Neuronal stem cell (in vitro differentiated cells): ENCODE measurements around the gene BMP8B.

Experiments
- DNase-seq: peaks from one replicate; pipeline ENCODE4 v3.0.0-alpha.2; 2013; ENCODE audit warnings: low spot score
- H2AFZ ChIP-seq: one replicate; pipeline ENCODE4 v1.6.1; 2013; ENCODE audit warnings: mild to moderate bottlenecking, low read length, inconsistent platforms
- H2AK5ac ChIP-seq: 2 replicates; pipeline ENCODE4 v1.6.1; 2013; ENCODE audit warnings: low read depth, mild to moderate bottlenecking, inconsistent platforms, low read length, moderate library complexity, mixed read lengths
- H2BK120ac ChIP-seq: 2 replicates; pipeline ENCODE4 v1.6.1; 2013; ENCODE audit warnings: low read depth, mild to moderate bottlenecking, inconsistent platforms, low read length, moderate library complexity, mixed read lengths
- H2BK12ac ChIP-seq: one replicate; pipeline ENCODE4 v1.6.1; 2013; ENCODE audit warnings: low read length, inconsistent platforms
- H2BK15ac ChIP-seq: 2 replicates; pipeline ENCODE4 v1.6.1; 2013; ENCODE audit warnings: mild to moderate bottlenecking, low read length, inconsistent platforms, mixed read lengths
- H2BK5ac ChIP-seq: one replicate; pipeline ENCODE4 v1.6.1; 2013; ENCODE audit warnings: inconsistent platforms, mild to moderate bottlenecking, low read length, moderate library complexity
- H3K14ac ChIP-seq: one replicate; pipeline ENCODE4 v1.6.1; 2013; ENCODE audit warnings: low read length, inconsistent platforms
- H3K18ac ChIP-seq: 2 replicates; pipeline ENCODE4 v1.6.1; 2013; ENCODE audit warnings: low read length, inconsistent platforms
- H3K23ac ChIP-seq: 2 replicates; pipeline ENCODE4 v1.6.1; 2013; ENCODE audit warnings: low read depth, mild to moderate bottlenecking, mixed read lengths, low read length, inconsistent platforms; ENCODE audit not compliant: poor library complexity
- H3K27ac ChIP-seq: replicated peaks from 3 replicates; pipeline ENCODE4 v1.5.1; 2013; ENCODE audit warnings: low read length, inconsistent platforms
- H3K27me3 ChIP-seq, 3 experiments: 2 replicates each; pipeline ENCODE4 v1.6.1; 2013; ENCODE audit warnings: low read length in 3 of 3, mild to moderate bottlenecking in 2 of 3, inconsistent platforms in 1 of 3, low read depth in 1 of 3, mixed read lengths in 1 of 3, moderate library complexity in 1 of 3; ENCODE audit not compliant: control insufficient read depth in 3 of 3, insufficient read depth in 3 of 3
- H3K36me3 ChIP-seq, 2 donors: replicated peaks in 1 of 2; 2 replicates each; pipeline ENCODE4 v1.6.1; 2013; ENCODE audit warnings: low read length in 2 of 2; ENCODE audit not compliant: control insufficient read depth in 2 of 2, insufficient read depth in 2 of 2
- H3K4ac ChIP-seq: 2 replicates; pipeline ENCODE4 v1.6.1; 2013; ENCODE audit warnings: inconsistent platforms, mild to moderate bottlenecking, low read length, moderate library complexity
- H3K4me1 ChIP-seq, 2 donors: 1 replicate in 1 of 2; 2 replicates in 1 of 2; pipeline ENCODE4 v1.6.1; 2013; ENCODE audit warnings: low read length in 2 of 2, low read depth in 1 of 2; ENCODE audit not compliant: control insufficient read depth in 2 of 2, insufficient read depth in 1 of 2
- H3K4me2 ChIP-seq: one replicate; pipeline ENCODE4 v1.6.1; 2013; ENCODE audit warnings: mild to moderate bottlenecking, low read length, inconsistent platforms; ENCODE audit not compliant: insufficient read depth, poor library complexity, severe bottlenecking
- H3K4me3 ChIP-seq, 2 donors: 2 replicates each; pipeline ENCODE4 v1.5.1; 2013; ENCODE audit warnings: low read length in 2 of 2, mild to moderate bottlenecking in 2 of 2, inconsistent platforms in 1 of 2, moderate library complexity in 1 of 2
- H3K79me1 ChIP-seq: one replicate; pipeline ENCODE4 v1.6.1; 2013; ENCODE audit warnings: low read depth, mild to moderate bottlenecking, inconsistent platforms, low read length, moderate library complexity
- H3K9ac ChIP-seq: one replicate; pipeline ENCODE4 v1.6.1; 2013; ENCODE audit warnings: mild to moderate bottlenecking, low read depth, low read length, inconsistent platforms; ENCODE audit not compliant: poor library complexity
- H3K9me3 ChIP-seq, 2 donors: replicated peaks in 1 of 2; 2 replicates each; pipeline versions ENCODE3 to v1.6.1; 2013; ENCODE audit warnings: low read length in 2 of 2, mild to moderate bottlenecking in 2 of 2, inconsistent platforms in 1 of 2, low read depth in 1 of 2, mixed read lengths in 1 of 2, moderate library complexity in 1 of 2; ENCODE audit not compliant: control insufficient read depth in 2 of 2, insufficient read depth in 1 of 2
- H4K8ac ChIP-seq: one replicate; pipeline ENCODE4 v1.6.1; 2013; ENCODE audit warnings: low read depth, mild to moderate bottlenecking, inconsistent platforms, low read length, moderate library complexity
- H4K91ac ChIP-seq: one replicate; pipeline ENCODE4 v1.6.1; 2013; ENCODE audit warnings: low read length, low read depth, mild to moderate bottlenecking, inconsistent platforms; ENCODE audit not compliant: poor library complexity
- WGBS, 2 donors: extraction: QIAGEN DNeasy Blood & Tissue Kit; methylation state at CpG; one replicate each; pipeline ENCODE4 v1.1.7; 2013; ENCODE audit warnings: missing lambda C conversion rate in 2 of 2, mixed read lengths in 1 of 2; ENCODE audit not compliant: insufficient read length in 2 of 2, insufficient replicate concordance in 1 of 2; ENCODE audit errors: extremely low coverage in 2 of 2; 5-methylcytosine and 5-hydroxymethylcytosine counted together

The BMP8B gene

DNA sequence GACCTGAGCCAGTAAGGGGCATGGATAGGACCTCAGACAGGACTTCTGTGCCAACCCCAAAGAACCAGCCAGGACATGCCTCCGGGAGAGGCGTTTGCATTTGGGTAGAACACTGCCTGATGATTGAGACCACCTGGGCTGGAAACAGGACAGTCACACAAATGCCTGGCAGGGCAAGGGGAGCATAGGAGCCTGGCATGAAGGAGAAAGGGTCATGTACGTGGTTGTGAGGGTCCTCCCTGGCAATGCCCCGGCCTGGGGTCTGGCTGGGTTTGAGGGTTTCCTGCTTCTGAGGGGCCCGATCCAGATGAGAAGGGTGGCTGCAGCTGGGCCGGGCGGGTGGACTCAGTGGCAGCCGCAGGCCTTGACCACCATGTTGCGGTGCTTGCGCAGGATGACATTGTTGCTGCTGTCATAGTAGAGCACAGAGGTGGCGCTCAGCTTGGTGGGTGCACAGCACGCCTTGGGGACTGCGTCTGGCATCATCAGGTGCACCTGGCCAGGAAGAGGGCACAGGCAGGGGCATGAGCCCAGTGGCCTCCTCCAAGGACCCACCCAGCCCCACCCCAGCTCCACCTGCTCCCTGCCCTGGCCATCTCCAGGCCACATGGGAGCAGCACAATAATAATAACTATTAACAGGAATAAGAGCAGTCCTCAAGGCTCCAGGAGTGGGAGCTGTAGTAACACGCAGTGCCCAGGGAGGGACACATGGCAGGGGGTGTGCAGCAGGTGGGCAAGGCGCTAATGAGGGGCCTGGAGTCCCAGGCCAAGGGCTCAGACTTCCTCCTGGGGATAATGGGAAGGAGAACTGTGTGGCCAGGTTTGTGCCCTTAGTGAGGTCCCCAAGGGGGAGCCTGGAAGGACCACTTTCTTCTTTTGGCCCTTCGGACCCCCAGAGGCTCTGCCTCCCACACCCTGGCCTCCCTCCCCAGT, 28.3 kb downstream of the BMP8B start:
- H2AK5ac ChIP-seq = no peak overlapping the region
- no peak overlapping the region for H3K9ac ChIP-seq
- peaks cover 0 to 4% of the 10 kb centered on the region in 2 donors for H3K9me3 ChIP-seq
- no peak overlapping the region for H2BK12ac ChIP-seq
- no peak overlapping the region for H3K18ac ChIP-seq
- H3K36me3 ChIP-seq = peaks cover 15 to 44% of the 10 kb centered on the region in 2 donors
- H3K79me1 ChIP-seq = no peaks in the 10 kb centered on the region
- no peaks in the 10 kb centered on the region for H3K27me3 ChIP-seq
- H3K14ac ChIP-seq = no peak overlapping the region
- no peak overlapping the region for H4K8ac ChIP-seq
- no peak overlapping the region for H3K4ac ChIP-seq
- no peak overlapping the region for H2BK120ac ChIP-seq
- no CpG with 5 or more reads among the region's 16 CpGs for WGBS, 2 donors
- no peak overlapping the region for H2BK5ac ChIP-seq
- no peak overlapping the region for H3K23ac ChIP-seq
- no peak overlapping the region for H3K4me2 ChIP-seq
- no peak overlapping the region for H2BK15ac ChIP-seq
- no peak overlapping the region for H4K91ac ChIP-seq
- H2AFZ ChIP-seq = no peak overlapping the region
- no peak overlapping the region for H3K4me3 ChIP-seq
- no peaks in the 10 kb centered on the region for H3K4me1 ChIP-seq
- DNase-seq = no peak
- no peak overlapping the region for H3K27ac ChIP-seq

- no peak overlapping the region for H2BK120ac ChIP-seq
- H2AFZ ChIP-seq = no peak overlapping the region
- H3K14ac ChIP-seq = no peak overlapping the region
- H3K36me3 ChIP-seq = peaks cover 21 to 53% of the 10 kb centered on the region in 2 donors
- DNase-seq = no peak
- no peak overlapping the region for H3K18ac ChIP-seq
- H3K9ac ChIP-seq = no peak overlapping the region
- no peak overlapping the region for H3K4me3 ChIP-seq
- no peak overlapping the region for H3K4me2 ChIP-seq
- no peak overlapping the region for H2BK15ac ChIP-seq
- no peak overlapping the region for H4K91ac ChIP-seq
- no peak overlapping the region for H3K27ac ChIP-seq
- H3K79me1 ChIP-seq = no peaks in the 10 kb centered on the region
- no peak overlapping the region for H2AK5ac ChIP-seq
- peaks cover 0 to 4% of the 10 kb centered on the region in 2 donors for H3K9me3 ChIP-seq
- no peaks in the 10 kb centered on the region for H3K4me1 ChIP-seq
- H3K27me3 ChIP-seq = no peaks in the 10 kb centered on the region
- H4K8ac ChIP-seq = no peak overlapping the region
- no peak overlapping the region for H3K23ac ChIP-seq
- no peak overlapping the region for H2BK5ac ChIP-seq
- no peak overlapping the region for H3K4ac ChIP-seq
- H2BK12ac ChIP-seq = no peak overlapping the region
These were observed 29.3 kb downstream of the BMP8B start for GRCh38 chr1:39759436-39759726.

- H4K91ac ChIP-seq = no peak overlapping the region
- H3K27ac ChIP-seq = no peak overlapping the region
- no peak overlapping the region for H3K14ac ChIP-seq
- H3K4me1 ChIP-seq = no peaks in the 10 kb centered on the region
- peaks cover 0 to 4% of the 10 kb centered on the region in 2 donors for H3K9me3 ChIP-seq
- H3K79me1 ChIP-seq = no peaks in the 10 kb centered on the region
- peak overlapping the region; percentile 30 for H3K4ac ChIP-seq
- peaks cover 25 to 59% of the 10 kb centered on the region in 2 donors for H3K36me3 ChIP-seq
- WGBS, 2 donors = no CpG with 5 or more reads among the region's 16 CpGs
- H3K4me3 ChIP-seq = no peak overlapping the region
- DNase-seq = no peak
- H3K18ac ChIP-seq = no peak overlapping the region
- H3K27me3 ChIP-seq = no peaks in the 10 kb centered on the region
- no peak overlapping the region for H2BK12ac ChIP-seq
- H3K9ac ChIP-seq = no peak overlapping the region
- H4K8ac ChIP-seq = no peak overlapping the region
- H2AFZ ChIP-seq = no peak overlapping the region
- H2BK120ac ChIP-seq = no peak overlapping the region
- H3K4me2 ChIP-seq = no peak overlapping the region
- H2BK15ac ChIP-seq = no peak overlapping the region
- no peak overlapping the region for H2AK5ac ChIP-seq
- H2BK5ac ChIP-seq = no peak overlapping the region
- H3K23ac ChIP-seq = no peak overlapping the region
These were observed 29.9 kb downstream of the BMP8B start for GRCh38 chr1:39758556-39759435.

- Histone ChIP-seq H3K23ac (no peak overlapping the region), H3K4me1 (no peaks in the 10 kb centered on the region), H3K27ac (no peak overlapping the region), H2BK15ac (no peak overlapping the region), H3K4me2 (no peak overlapping the region), H4K8ac (no peak overlapping the region), H2AFZ (no peak overlapping the region), H2BK5ac (no peak overlapping the region), H3K14ac (no peak overlapping the region), H3K9me3 (peaks cover 0 to 4% of the 10 kb centered on the region in 2 donors), H3K36me3 (peaks cover 34 to 72% of the 10 kb centered on the region in 2 donors), H3K4ac (no peak overlapping the region), H3K9ac (no peak overlapping the region), H2BK120ac (no peak overlapping the region), H3K27me3 (no peaks in the 10 kb centered on the region), H3K79me1 (no peaks in the 10 kb centered on the region), H3K4me3 (no peak overlapping the region), H3K18ac (no peak overlapping the region), H4K91ac (no peak overlapping the region), H2AK5ac (no peak overlapping the region), H2BK12ac (no peak overlapping the region)
- no CpG with 5 or more reads among the region's 5 CpGs for WGBS, 2 donors
- no peak for DNase-seq
These were observed 31.2 kb downstream of the BMP8B start for GRCh38 chr1:39757501-39757900.
